Umbilical cord (tissue), 2 donors: ENCODE data around the gene RWDD4. TPM values are rescaled to one million over a fixed set of nuclear protein-coding genes. Genes with fewer than 3 reads are reported as not detected.

Experiments used
- DNase-seq: peaks from one replicate; pipeline ENCODE4 v3.0.0-alpha.2; 2015; ENCODE audit warnings: low spot score
- total RNA-seq: library from RNA; depleted of rRNA; stranded (reverse); fragments of >200 nt; gene quantifications from one replicate; pipeline ENCODE4 v1.2.3, GENCODE V29; 2014; ENCODE audit warnings: low replicate concordance; ENCODE audit not compliant: insufficient read depth

The RWDD4 gene
- total RNA-seq, 1 donor from 2014 or later, result 10.8 TPM

- no peak for DNase-seq
These were observed 58.7 kb downstream of the RWDD4 start for GRCh38 chr4:183600189-183600685.

GRCh38 chr4:183599690-183600089 is 59.3 kb downstream of the RWDD4 start:
- no peak for DNase-seq

DNA sequence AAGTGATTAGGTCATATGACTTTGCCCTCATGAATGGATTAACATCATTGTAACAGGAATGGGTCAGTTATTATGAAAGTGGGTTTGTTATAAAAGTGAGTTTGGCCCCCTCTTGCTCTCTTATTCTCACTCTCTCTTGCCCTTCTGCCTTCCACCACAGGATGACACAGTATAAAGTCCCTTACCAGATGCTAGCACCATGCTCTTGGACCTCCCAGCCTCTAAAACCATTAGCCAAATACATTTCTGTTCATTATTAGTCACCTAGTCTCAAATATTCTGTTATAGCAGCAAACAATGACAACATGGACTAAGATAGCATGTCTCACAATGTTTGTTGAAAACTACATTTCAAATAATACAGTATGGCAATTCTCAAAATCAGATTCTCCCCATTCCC is 59.7 kb downstream of the RWDD4 start:
- DNase-seq, result no peak

GRCh38 chr4:183596067-183596757 is 62.8 kb downstream of the RWDD4 start:
- DNase-seq, result peak; percentile 28

GRCh38 chr4:183594823-183595222 is 64.2 kb downstream of the RWDD4 start:
- no peak for DNase-seq

DNA sequence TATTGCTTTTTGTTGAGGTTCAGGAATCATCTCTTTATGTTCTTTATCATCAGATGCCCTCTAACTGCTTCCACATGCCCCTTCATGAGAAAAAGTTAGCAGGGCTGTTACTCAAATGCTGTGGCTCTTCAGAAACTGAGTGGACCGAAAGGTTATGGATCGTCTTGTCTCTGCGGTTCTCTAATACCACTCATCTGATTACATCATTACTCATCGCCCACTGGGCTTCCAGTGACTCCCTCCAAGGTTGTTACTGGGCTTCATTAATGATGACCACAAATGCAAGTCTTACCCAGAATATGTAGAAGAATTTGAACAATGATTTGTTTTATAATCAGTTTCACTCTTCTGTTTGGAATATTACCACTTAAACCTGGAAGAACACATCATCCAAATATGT is 67.7 kb downstream of the RWDD4 start:
- no peak for DNase-seq

Other genes starting within 250 kb of the RWDD4 start
- 15.2 TPM for gene CDKN2AIP, start 214.5 kb downstream of the RWDD4 start, total RNA-seq
- 9.9 TPM for gene ING2, start 154.1 kb downstream of the RWDD4 start, total RNA-seq
- 64.5 TPM for gene TRAPPC11, start 108 bp upstream of the RWDD4 start, total RNA-seq
- 17.6 TPM for gene STOX2, start 246.1 kb upstream of the RWDD4 start, total RNA-seq